ENCODE results near the gene GMPR2. TPM values are rescaled to one million over a fixed set of nuclear protein-coding genes. Genes with fewer than 3 reads are reported as not detected.

GMPR2 gene
- total and polyA plus RNA-seq, 8 donors, result 63.6 to 117 (median 106) TPM

- H3K36me3 ChIP-seq, result peaks cover 0 to 36% of the 10 kb centered on the region in 2 donors
- H3K4me3 ChIP-seq, result peak overlapping the region; percentile 95 to 98
- no peak for ATAC-seq
- H3K27ac ChIP-seq, result peak overlapping the region in 1 of 2 donors; percentile 98
- TF ChIP-seq, protein P1, sequence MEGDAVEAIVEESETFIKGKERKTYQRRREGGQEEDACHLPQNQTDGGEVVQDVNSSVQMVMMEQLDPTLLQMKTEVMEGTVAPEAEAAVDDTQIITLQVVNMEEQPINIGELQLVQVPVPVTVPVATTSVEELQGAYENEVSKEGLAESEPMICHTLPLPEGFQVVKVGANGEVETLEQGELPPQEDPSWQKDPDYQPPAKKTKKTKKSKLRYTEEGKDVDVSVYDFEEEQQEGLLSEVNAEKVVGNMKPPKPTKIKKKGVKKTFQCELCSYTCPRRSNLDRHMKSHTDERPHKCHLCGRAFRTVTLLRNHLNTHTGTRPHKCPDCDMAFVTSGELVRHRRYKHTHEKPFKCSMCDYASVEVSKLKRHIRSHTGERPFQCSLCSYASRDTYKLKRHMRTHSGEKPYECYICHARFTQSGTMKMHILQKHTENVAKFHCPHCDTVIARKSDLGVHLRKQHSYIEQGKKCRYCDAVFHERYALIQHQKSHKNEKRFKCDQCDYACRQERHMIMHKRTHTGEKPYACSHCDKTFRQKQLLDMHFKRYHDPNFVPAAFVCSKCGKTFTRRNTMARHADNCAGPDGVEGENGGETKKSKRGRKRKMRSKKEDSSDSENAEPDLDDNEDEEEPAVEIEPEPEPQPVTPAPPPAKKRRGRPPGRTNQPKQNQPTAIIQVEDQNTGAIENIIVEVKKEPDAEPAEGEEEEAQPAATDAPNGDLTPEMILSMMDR (IDR thresholded peaks at IDR 0.05), result no peak
- H3K9me3 ChIP-seq, result no peaks in the 10 kb centered on the region
- DNase-seq, result no peak
- H3K4me1 ChIP-seq, result peaks cover 16 to 47% of the 10 kb centered on the region in 2 donors
- no peaks in the 10 kb centered on the region for H3K27me3 ChIP-seq
- intact Hi-C loops (cut with DNase I), result no loop called here
These were observed 38.4 kb upstream of the GMPR2 start for GRCh38 chr14:24194186-24194872.

DNA sequence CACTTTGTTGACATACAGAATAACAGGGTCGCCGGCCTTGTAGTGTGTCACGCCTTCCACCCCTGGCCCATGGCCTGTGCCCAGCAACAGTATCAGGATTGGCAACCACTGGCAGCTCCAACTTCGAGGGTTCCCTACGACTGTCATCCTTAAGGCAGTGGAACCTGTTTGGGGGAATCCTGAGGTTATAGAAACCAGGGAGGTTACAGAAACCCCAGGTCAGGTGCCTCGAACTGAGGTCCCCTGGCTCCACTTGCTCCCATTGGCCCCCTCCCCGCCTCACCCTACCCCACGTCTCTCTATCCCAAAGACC is 37.9 kb upstream of the GMPR2 start:
- H3K27ac ChIP-seq, result peak overlapping the region; percentile 98
- H3K4me3 ChIP-seq, result peak overlapping the region; percentile 95 to 98
- H3K27me3 ChIP-seq, result no peaks in the 10 kb centered on the region
- intact Hi-C loops (cut with DNase I), result no loop called here
- TF ChIP-seq, protein P1 (IDR thresholded peaks at IDR 0.05), result no peak
- H3K9me3 ChIP-seq, result no peaks in the 10 kb centered on the region
- H3K36me3 ChIP-seq, result peaks cover 0 to 32% of the 10 kb centered on the region in 2 donors
- peak; percentile 1 for ATAC-seq
- DNase-seq, result no peak
- peaks cover 16 to 44% of the 10 kb centered on the region in 2 donors for H3K4me1 ChIP-seq

GRCh38 chr14:24195186-24196070 is 37.3 kb upstream of the GMPR2 start, which contains the start of gene TM9SF1:
Gene TM9SF1 (minus strand): TSS chr14:24195441. CDS start chr14:24195019, 422 bp downstream.
- Histone ChIP-seq H3K27ac (peak within 1 kb of the TSS; percentile 98), H3K9me3 (no peaks in the 10 kb centered on the region), H3K4me3 (peak within 1 kb of the TSS; percentile 95 to 98), H3K36me3 (peaks cover 0 to 26% of the 10 kb centered on the region in 2 donors), H3K4me1 (peaks cover 16 to 45% of the 10 kb centered on the region in 2 donors), H3K27me3 (no peaks in the 10 kb centered on the region)
- TF ChIP-seq, protein P1 (IDR thresholded peaks at IDR 0.05), result no peak
- peak; percentile 89 to 97 (median 92) for DNase-seq
- ATAC-seq, result peak; percentile 97
- intact Hi-C loops (cut with DNase I), result no loop called here

GRCh38 chr14:24196071-24197055 is 36.4 kb upstream of the GMPR2 start:
- peak overlapping the region; percentile 95 to 98 for H3K4me3 ChIP-seq
- no peak for DNase-seq
- TF ChIP-seq, protein P1 (IDR thresholded peaks at IDR 0.05), result no peak
- peaks cover 0 to 26% of the 10 kb centered on the region in 2 donors for H3K36me3 ChIP-seq
- no peaks in the 10 kb centered on the region for H3K27me3 ChIP-seq
- intact Hi-C loops (cut with DNase I), result no loop called here
- H3K9me3 ChIP-seq, result no peaks in the 10 kb centered on the region
- H3K4me1 ChIP-seq, result peaks cover 16 to 45% of the 10 kb centered on the region in 2 donors
- ATAC-seq, result peak; percentile 47
- peak overlapping the region; percentile 98 for H3K27ac ChIP-seq
